GM12892 (cell line): ENCODE data around the gene PSTPIP1.

Experiments used
- POLR2A ChIP-seq: IDR thresholded peaks from 2 replicates; pipeline ENCODE4 v1.6.1; 2011; ENCODE audit warnings: low read depth, low read length, control low read depth
- POLR2AphosphoS5 ChIP-seq: IDR thresholded peaks from 2 replicates; pipeline ENCODE4 v1.6.1; 2011; ENCODE audit warnings: low read depth, low read length, control low read depth
- TAF1 ChIP-seq: IDR thresholded peaks from 2 replicates; pipeline ENCODE4 v1.6.1; 2011; ENCODE audit warnings: low read depth, mild to moderate bottlenecking, control low read depth, low read length, borderline replicate concordance

DNA sequence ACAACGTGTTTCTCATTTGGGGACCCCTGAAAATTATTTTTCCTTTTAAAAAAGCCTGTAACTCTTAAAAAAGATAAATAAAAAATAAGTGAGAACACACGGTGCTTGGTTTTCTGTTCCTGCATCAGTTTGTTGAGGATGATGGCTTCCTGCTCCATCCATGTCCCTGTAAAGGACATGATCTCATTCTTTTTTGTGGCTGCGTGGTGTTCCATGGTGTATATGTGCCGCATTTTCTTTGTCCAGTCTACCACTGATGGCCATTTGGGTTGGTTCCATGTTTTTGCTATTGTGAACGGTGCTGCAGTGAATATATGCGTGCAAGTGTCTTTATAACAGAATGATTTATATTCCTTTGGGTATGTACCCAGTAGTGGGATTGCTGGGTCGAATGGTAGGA is 73.7 kb downstream of the PSTPIP1 start:
- TF ChIP-seq POLR2A = no peak
- TF ChIP-seq POLR2AphosphoS5 = no peak
- TF ChIP-seq TAF1 = no peak
